H1 (cell line): Measurements from ENCODE around the gene SHMT1. TPM values are rescaled to one million over a fixed set of nuclear protein-coding genes. Genes with fewer than 3 reads are reported as not detected.
A peak's percentile ranks its signal among the peaks of the same experiment; 100 is the strongest.

Experiments
- CTCF ChIA-PET: fragments of 300-600 bp; sonication (Branson Sonifier 250); formaldehyde crosslinking; loops from one replicate; lab custom pipeline; 2021; ENCODE audit not compliant: partially characterized antibody; lab: Charles Lee
- POLR2A ChIA-PET: fragments of 300-600 bp; sonication (Branson Sonifier 250); formaldehyde crosslinking; loops from one replicate; lab custom pipeline; 2021; ENCODE audit warnings: inconsistent platforms; ENCODE audit not compliant: partially characterized antibody; lab: Charles Lee
- DNase-seq, 2 experiments: peaks; one replicate each; pipeline versions ENCODE4 v3.0.0 to v3.0.0-alpha.2; 2010 to 2022; ENCODE audit warnings: low spot score in 2 of 2, low read depth in 1 of 2, mixed read lengths in 1 of 2
- FAIRE-seq: peaks from 2 replicates; lab custom pipeline; 2011; peaks lifted over from hg19 to GRCh38; lab: Jason Lieb, UNC
- H2AFZ ChIP-seq: 2 replicates; pipeline ENCODE4 v1.8.1; 2012; ENCODE audit warnings: low read length, inconsistent platforms
- H2AK5ac ChIP-seq: 2 replicates; pipeline ENCODE4 v1.6.1; 2013; ENCODE audit warnings: low read depth, low read length
- H2BK120ac ChIP-seq: replicated peaks from 2 replicates; pipeline ENCODE3; 2013; ENCODE audit warnings: low read depth, low read length, inconsistent platforms
- H2BK12ac ChIP-seq: 2 replicates; pipeline ENCODE4 v1.6.1; 2013; ENCODE audit warnings: low read depth, low read length
- H2BK15ac ChIP-seq: 2 replicates; pipeline ENCODE4 v1.6.1; 2013; ENCODE audit warnings: low read length
- H2BK20ac ChIP-seq: 2 replicates; pipeline ENCODE4 v1.6.1; 2013; ENCODE audit warnings: low read length
- H2BK5ac ChIP-seq: 2 replicates; pipeline ENCODE4 v1.6.1; 2013; ENCODE audit warnings: low read depth, low read length
- H3K14ac ChIP-seq: 2 replicates; pipeline ENCODE4 v1.6.1; 2013; ENCODE audit warnings: inconsistent platforms; ENCODE audit not compliant: insufficient read length
- H3K18ac ChIP-seq: 2 replicates; pipeline ENCODE4 v1.6.1; 2013; ENCODE audit warnings: low read length; ENCODE audit errors: extremely low read depth
- H3K23ac ChIP-seq: 2 replicates; pipeline ENCODE4 v1.6.1; 2013; ENCODE audit warnings: inconsistent platforms; ENCODE audit not compliant: insufficient read length
- H3K23me2 ChIP-seq: 2 replicates; pipeline ENCODE4 v1.6.1; 2013; ENCODE audit warnings: low read depth, low read length
- H3K27ac ChIP-seq: 2 replicates; pipeline ENCODE4 v1.6.1; 2011; ENCODE audit warnings: low read depth, low read length, inconsistent platforms
- H3K27me3 ChIP-seq, 4 experiments: replicated peaks in 1 of 4; 1 replicate in 1 of 4; 2 replicates in 3 of 4; pipeline versions ENCODE4 v1.6.1 to v1.8.1; 2011 to 2013; ENCODE audit warnings: low read length in 3 of 4, mild to moderate bottlenecking in 3 of 4, inconsistent platforms in 2 of 4, mixed read lengths in 2 of 4, moderate library complexity in 1 of 4; ENCODE audit not compliant: control insufficient read depth in 3 of 4, insufficient read depth in 3 of 4; ENCODE audit errors: extremely low read depth in 1 of 4
- H3K36me3 ChIP-seq, 4 experiments: 2 replicates each; pipeline versions ENCODE4 v1.6.1 to v1.8.1; 2011 to 2013; ENCODE audit warnings: mild to moderate bottlenecking in 4 of 4, low read length in 3 of 4, moderate library complexity in 2 of 4, control low read depth in 1 of 4, inconsistent platforms in 1 of 4; ENCODE audit not compliant: insufficient read depth in 4 of 4, control insufficient read depth in 2 of 4
- H3K4ac ChIP-seq: replicated peaks from 2 replicates; pipeline ENCODE3; 2013; ENCODE audit warnings: low read length, low read depth, mixed read lengths, inconsistent platforms; ENCODE audit not compliant: insufficient read length
- H3K4me1 ChIP-seq, 4 experiments: replicated peaks in 1 of 4; 1 replicate in 1 of 4; 2 replicates in 3 of 4; pipeline versions ENCODE4 v1.6.1 to v1.8.1; 2011 to 2013; ENCODE audit warnings: low read length in 3 of 4, inconsistent platforms in 2 of 4, mixed read lengths in 1 of 4; ENCODE audit not compliant: insufficient read depth in 4 of 4, control insufficient read depth in 3 of 4
- H3K4me2 ChIP-seq, 2 experiments: 2 replicates each; pipeline versions ENCODE4 v1.6.1 to v1.8.1; 2011 to 2013; ENCODE audit warnings: low read depth in 2 of 2, low read length in 2 of 2, control low read depth in 1 of 2, inconsistent platforms in 1 of 2, mild to moderate bottlenecking in 1 of 2; ENCODE audit not compliant: insufficient read depth in 1 of 2
- H3K4me3 ChIP-seq, 4 experiments: fragments of 200-600, 300-600 bp in 1 of 4; sonication (generic), shearing (Covaris generic), sonication (Bioruptor Twin) in 1 of 4; 2 replicates each; pipeline versions ENCODE4 v1.5.1 to v1.8.1; 2011 to 2016; ENCODE audit warnings: low read length in 4 of 4, low read depth in 3 of 4, control low read depth in 2 of 4, inconsistent platforms in 2 of 4, mild to moderate bottlenecking in 2 of 4, mixed read lengths in 1 of 4, moderate library complexity in 1 of 4; ENCODE audit not compliant: insufficient read depth in 2 of 4; ENCODE audit errors: extremely low read depth in 1 of 4
- H3K56ac ChIP-seq: replicated peaks from 2 replicates; pipeline ENCODE3; 2013; ENCODE audit warnings: low read depth, mild to moderate bottlenecking, mixed read lengths, low read length, inconsistent platforms; ENCODE audit not compliant: insufficient read length
- H3K79me1 ChIP-seq: 2 replicates; pipeline ENCODE4 v1.6.1; 2013; ENCODE audit warnings: low read depth, low read length, control low read depth
- H3K79me2 ChIP-seq, 2 experiments: 2 replicates each; pipeline versions ENCODE4 v1.6.1 to v1.8.1; 2012 to 2013; ENCODE audit warnings: low read length in 2 of 2, mild to moderate bottlenecking in 2 of 2, inconsistent platforms in 1 of 2; ENCODE audit not compliant: insufficient read depth in 2 of 2, control insufficient read depth in 1 of 2
- H3K9ac ChIP-seq, 4 experiments: replicated peaks in 1 of 4; 1 replicate in 1 of 4; 2 replicates in 3 of 4; pipeline versions ENCODE4 v1.6.1 to v1.8.1; 2011 to 2013; ENCODE audit warnings: low read depth in 3 of 4, low read length in 3 of 4, control low read depth in 2 of 4, mild to moderate bottlenecking in 2 of 4, moderate library complexity in 2 of 4, inconsistent platforms in 1 of 4; ENCODE audit errors: extremely low read depth in 1 of 4
- H3K9me3 ChIP-seq, 2 experiments: 2 replicates each; pipeline versions ENCODE4 v1.6.1 to v1.8.1; 2012 to 2013; ENCODE audit warnings: mild to moderate bottlenecking in 2 of 2, moderate library complexity in 2 of 2, control low read depth in 1 of 2, inconsistent platforms in 1 of 2, low read depth in 1 of 2, low read length in 1 of 2, mixed read lengths in 1 of 2; ENCODE audit not compliant: insufficient read depth in 2 of 2
- H4K20me1 ChIP-seq, 2 experiments: replicated peaks in 1 of 2; 2 replicates each; pipeline versions ENCODE3 to v1.8.1; 2011 to 2013; ENCODE audit warnings: inconsistent platforms in 2 of 2, low read length in 2 of 2, mild to moderate bottlenecking in 1 of 2; ENCODE audit not compliant: insufficient read depth in 2 of 2, control insufficient read depth in 1 of 2
- H4K5ac ChIP-seq: 2 replicates; pipeline ENCODE4 v1.6.1; 2013; ENCODE audit warnings: low read length, low read depth, mixed read lengths, inconsistent platforms; ENCODE audit not compliant: insufficient read length
- H4K8ac ChIP-seq: 2 replicates; pipeline ENCODE4 v1.8.0; 2013; ENCODE audit warnings: mild to moderate bottlenecking, moderate library complexity, low read length, inconsistent platforms; ENCODE audit not compliant: insufficient read depth; ENCODE audit errors: extremely low read depth
- H4K91ac ChIP-seq: replicated peaks from 2 replicates; pipeline ENCODE3; 2013; ENCODE audit warnings: low read length, mixed read lengths, inconsistent platforms; ENCODE audit not compliant: insufficient read length
- ASH2L ChIP-seq: fragments of 200-600, 300-600 bp; sonication (generic); IDR thresholded peaks from one replicate; pipeline ENCODE4 v1.7.1; 2017; ENCODE audit warnings: low read length
- CBX5 ChIP-seq: fragments of 300-800, 300-1000 bp; sonication (generic); IDR thresholded peaks from 2 replicates; pipeline ENCODE4 v1.7.1; 2016; ENCODE audit warnings: antibody characterized with exemption, low read length, low read depth
- EP300 ChIP-seq, 2 experiments: IDR thresholded peaks; 1 replicate in 1 of 2; 2 replicates in 1 of 2; pipeline ENCODE4 v1.6.1; 2011 to 2012; ENCODE audit warnings: low read depth in 2 of 2, low read length in 2 of 2, mild to moderate bottlenecking in 2 of 2, borderline replicate concordance in 1 of 2, inconsistent platforms in 1 of 2, moderate library complexity in 1 of 2
- FOSL1 ChIP-seq: IDR thresholded peaks from 2 replicates; pipeline ENCODE4 v1.6.1; 2011; ENCODE audit warnings: mild to moderate bottlenecking, low read depth, low read length, moderate library complexity; ENCODE audit not compliant: insufficient read depth
- GABPA ChIP-seq: IDR thresholded peaks from 2 replicates; pipeline ENCODE4 v1.6.1; 2011; ENCODE audit warnings: mild to moderate bottlenecking, low read length, moderate library complexity, borderline replicate concordance; ENCODE audit not compliant: insufficient read depth
- NRF1 ChIP-seq: IDR thresholded peaks from 2 replicates; pipeline ENCODE4 v1.6.1; 2011; ENCODE audit warnings: mild to moderate bottlenecking, low read depth, low read length, improper control_type of control experiment
- POLR2AphosphoS5 ChIP-seq: IDR thresholded peaks from 2 replicates; pipeline ENCODE4 v1.6.1; 2011; ENCODE audit warnings: low read depth, low read length
- SAP30 ChIP-seq: fragments of 300-600 bp; sonication (generic); IDR thresholded peaks from 2 replicates; pipeline ENCODE4 v1.7.1; 2012; ENCODE audit warnings: low read length, moderate library complexity, mild to moderate bottlenecking, inconsistent platforms; ENCODE audit not compliant: insufficient read depth, insufficient replicate concordance
- TEAD4 ChIP-seq: IDR thresholded peaks from 2 replicates; pipeline ENCODE4 v1.6.1; 2012; ENCODE audit warnings: low read depth, low read length, inconsistent platforms, mixed read lengths
- WGBS, 2 experiments: shearing (Covaris generic) in 1 of 2; methylation state at CpG; one replicate each; pipeline versions ENCODE4 v1.1.6 to v1.1.7; 2013 to 2015; ENCODE audit warnings: low lambda C conversion rate in 2 of 2, mixed read lengths in 2 of 2, inconsistent platforms in 1 of 2, low coverage in 1 of 2, missing lambda C conversion rate in 1 of 2; ENCODE audit not compliant: insufficient replicate concordance in 2 of 2, insufficient coverage in 1 of 2, insufficient read length in 1 of 2; ENCODE audit errors: extremely low coverage in 1 of 2, missing lambda C conversion rate in 1 of 2; 5-methylcytosine and 5-hydroxymethylcytosine counted together
- polyA plus RNA-seq, 7 experiments: library from polyadenylated mRNA; depleted of rRNA in 3 of 7; stranded (reverse) in 5 of 7; unstranded in 2 of 7; fragments of >200 nt in 5 of 7; fragments of 200-250 nt in 2 of 7; gene quantifications; 1 replicate in 5 of 7; 2 replicates in 1 of 7; 4 replicates in 1 of 7; pipeline versions ENCODE4 v1.2.1 to v1.2.3, GENCODE V29; 2011 to 2013; ENCODE audit warnings: missing spikeins in 2 of 7, mixed read lengths in 2 of 7
- total RNA-seq: library from RNA; stranded (reverse); fragmentation: NEBNext Ultra II Directional; extraction: Animal tissue kit (Norgen Biotek cat#: 25700); gene quantifications from 2 replicates; pipeline ENCODE4 v1.2.1, GENCODE V29; 2021

SHMT1 gene
- total and polyA plus RNA-seq, 2 of the 8 experiments (the other 6 are each of a cell fraction or from before 2014, with no cell fraction given) = 30.7 to 39.3 TPM

DNA sequence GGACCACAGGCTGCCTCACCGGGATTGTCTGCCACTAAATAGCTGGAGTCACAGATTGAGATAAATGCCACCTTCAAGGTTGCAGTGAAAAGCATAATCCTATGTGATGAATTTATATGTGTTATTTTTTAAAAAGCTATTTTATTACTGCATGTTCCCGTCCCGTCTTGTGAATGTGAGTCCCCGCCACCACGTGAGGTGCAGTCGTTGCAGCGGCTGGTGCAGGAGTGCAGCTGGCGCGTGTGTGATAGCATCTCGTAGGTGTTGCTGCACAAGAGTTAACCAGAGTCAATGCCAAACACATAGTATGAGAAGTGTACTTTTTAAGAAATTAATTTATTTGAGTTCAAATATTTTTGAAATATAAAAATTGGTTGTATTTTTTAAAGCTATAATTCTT, 35.8 kb downstream of the SHMT1 start:
- Histone ChIP-seq H3K9ac (no peak overlapping the region), H4K91ac (no peak overlapping the region), H2AK5ac (no peak overlapping the region), H3K9me3 (no peaks in the 10 kb centered on the region), H2BK120ac (no peak overlapping the region), H3K27ac (no peak overlapping the region), H3K79me1 (no peaks in the 10 kb centered on the region; the same call in 1 of the 2 replicates), H4K20me1 (peaks cover 4 to 11% of the 10 kb centered on the region in 2 experiments), H3K4me2 (no peak overlapping the region), H3K14ac (no peak overlapping the region), H3K56ac (no peak overlapping the region), H2BK12ac (no peak overlapping the region), H3K27me3 (no peaks in the 10 kb centered on the region), H2BK20ac (no peak overlapping the region), H3K4me1 (no peaks in the 10 kb centered on the region), H3K23ac (no peak overlapping the region), H3K36me3 (peaks cover 19 to 55% (median 30%) of the 10 kb centered on the region in 4 experiments), H2BK15ac (no peak overlapping the region), H4K8ac (no peak overlapping the region), H3K4ac (no peak overlapping the region), H2AFZ (no peak overlapping the region), H2BK5ac (no peak overlapping the region), H3K79me2 (no peaks in the 10 kb centered on the region), H3K18ac (no peak overlapping the region), H3K23me2 (no peaks in the 10 kb centered on the region), H4K5ac (no peak overlapping the region), H3K4me3 (no peak overlapping the region)
- 98% methylated on average over 10 of the region's 10 CpGs; no CpG with 5 or more reads in 1 of the 2 experiments for WGBS, 2 experiments
- POLR2A ChIA-PET = interaction anchor here (0.9 to 1.6 kb wide), 14 partner anchors 10 to 144 kb away, joined by 3 to 7 read pairs (median 4); partner anchors contain the start of genes ALKBH5, SMCR8 and TOP3A
- FAIRE-seq = no peak
- no peak for DNase-seq
- TF ChIP-seq POLR2AphosphoS5 (0 out of 2 replicates have a peak, but pooled peaks have one; percentile 6), FOSL1 (no peak), EP300 (IDR thresholded peaks at IDR 0.05; ENCODE audit: borderline replicate concordance in 1 of 2, low read depth in 2 of 2, low read length in 2 of 2) (no peak), SAP30 (no peak), GABPA (no peak), CBX5 (no peak), NRF1 (no peak), TEAD4 (no peak), ASH2L (no peak)
- CTCF ChIA-PET = interaction anchor here (0.8 to 1.4 kb wide), 3 partner anchors 15 to 169 kb away, joined by 3 read pairs; no protein-coding TSS in a partner anchor
